HG02943 (cell line): Measurements from ENCODE around the gene EMC8.

ENCODE experiments used
- ATAC-seq: cut with Tn5 transposase; IDR thresholded peaks from one replicate; pipeline ENCODE4 v1.9.1; 2021; ENCODE audit warnings: mild to moderate bottlenecking, low read depth, moderate library complexity; ENCODE audit not compliant: unreplicated experiment

EMC8 gene

DNA sequence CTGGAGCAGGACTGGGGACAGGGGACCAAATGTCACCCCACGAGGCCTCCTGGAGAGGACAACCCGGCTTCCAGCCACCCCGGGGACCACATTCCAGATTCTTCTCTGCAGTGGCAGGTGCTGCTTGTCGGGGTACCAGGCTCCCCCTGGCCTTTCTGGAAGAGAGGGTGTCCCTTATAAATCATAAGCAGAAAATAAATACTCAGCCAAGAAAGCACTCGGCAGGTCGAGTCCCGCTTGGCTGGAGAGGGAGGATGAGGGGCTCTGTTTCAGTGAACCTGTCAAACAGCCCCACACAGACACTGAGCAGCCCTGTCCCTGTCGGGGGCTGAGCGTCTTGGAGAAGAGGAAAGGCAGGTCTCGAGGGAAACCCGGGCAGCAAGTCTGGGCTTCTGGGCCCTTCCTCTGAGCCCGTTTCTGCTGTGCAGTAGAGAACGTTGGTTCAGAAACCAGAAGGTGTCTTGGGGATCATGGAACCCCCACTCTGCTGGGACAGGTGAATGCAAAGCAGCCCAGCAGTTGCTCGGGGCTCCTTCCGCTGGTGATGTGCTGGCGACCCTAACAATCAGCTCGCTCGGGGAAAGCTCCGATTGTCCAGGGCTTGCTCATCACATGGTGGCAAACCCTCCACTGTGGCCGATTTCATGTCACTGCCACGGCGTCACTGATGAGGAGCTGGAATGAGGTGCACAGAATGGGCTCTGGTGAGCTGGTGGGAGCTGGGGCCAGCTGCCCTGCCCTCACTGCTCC, 36.8 kb upstream of the EMC8 start:
- ATAC-seq, result no peak

DNA sequence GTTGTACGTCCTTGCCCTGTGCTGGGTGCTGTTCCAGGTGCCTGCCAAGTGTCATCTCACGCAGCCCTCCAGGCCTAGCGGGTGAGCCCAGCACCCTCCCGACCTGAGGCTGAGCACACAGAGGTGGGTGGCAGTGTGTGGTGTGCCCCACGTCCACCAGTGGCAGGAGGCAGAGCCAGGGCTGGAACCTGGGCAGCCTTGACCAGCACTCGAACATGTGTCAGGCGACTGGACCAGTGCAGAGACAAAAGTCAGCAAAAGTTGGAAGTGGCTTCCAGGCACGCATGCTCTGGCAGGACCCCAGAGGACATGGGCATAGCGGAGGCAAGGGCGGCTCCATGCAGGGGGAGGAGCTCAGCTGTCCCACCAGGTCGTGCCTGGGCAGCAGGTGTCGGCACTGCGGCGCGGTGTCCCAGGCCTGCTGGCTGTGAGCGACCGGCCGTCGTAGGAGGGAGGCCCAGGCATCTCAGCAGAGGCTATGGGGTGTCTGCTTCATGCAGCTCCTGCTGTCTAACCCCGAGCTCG, 35.9 kb upstream of the EMC8 start:
- no peak for ATAC-seq

DNA sequence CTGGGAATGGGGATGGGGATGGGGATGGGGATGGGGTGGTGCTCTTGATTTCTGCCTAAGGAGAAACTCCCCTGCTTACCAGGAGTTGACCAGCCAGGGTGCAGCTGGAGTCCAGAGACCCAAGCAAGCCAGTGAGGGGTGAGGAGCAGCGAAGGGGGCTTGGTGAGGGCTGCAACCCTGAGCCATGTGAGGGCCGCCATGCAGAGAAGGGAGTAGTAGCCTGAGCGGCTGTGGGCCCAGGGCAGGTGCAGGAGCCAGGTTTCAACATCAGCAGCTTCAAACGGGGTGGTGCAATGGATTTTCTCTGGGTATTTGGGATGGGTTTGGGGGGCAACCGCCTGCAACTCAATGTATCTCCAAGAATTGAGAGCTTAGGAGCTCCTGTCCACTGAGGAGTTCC, 35.4 kb upstream of the EMC8 start:
- no peak for ATAC-seq

DNA sequence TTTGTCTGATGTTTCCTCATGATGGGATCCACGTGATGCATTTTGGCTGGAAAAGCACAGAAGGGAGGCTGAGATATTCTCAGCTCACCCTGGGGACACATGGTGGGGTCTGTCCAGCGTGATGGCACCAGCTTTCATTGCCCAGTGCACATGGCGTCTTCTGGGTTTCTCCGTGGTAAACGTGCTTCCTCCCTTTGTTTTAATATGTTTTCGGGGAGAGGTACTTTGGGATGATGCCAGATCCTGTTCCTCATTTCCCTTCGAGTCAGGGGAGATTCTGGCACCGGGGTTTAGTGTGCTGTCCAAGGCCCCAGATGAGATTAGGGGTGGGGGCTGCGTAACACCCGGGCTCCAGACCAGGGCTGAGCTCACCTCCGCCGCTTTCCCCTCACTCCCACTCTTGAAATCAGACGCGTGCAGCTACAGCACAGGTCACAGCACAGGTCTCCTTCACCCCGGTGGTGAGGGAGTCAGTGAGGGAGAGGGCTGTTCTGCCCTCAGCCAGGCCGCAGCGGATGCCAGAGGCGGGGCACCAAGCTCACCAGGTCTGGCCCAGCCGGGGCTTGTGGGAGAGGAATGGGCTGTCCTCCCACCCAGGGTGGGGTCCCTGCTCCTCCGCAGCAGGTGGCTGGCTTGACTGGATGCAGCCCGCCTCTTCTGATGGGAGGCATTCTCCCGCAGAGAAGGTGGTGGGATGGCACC, 34.0 kb upstream of the EMC8 start:
- no peak for ATAC-seq

DNA sequence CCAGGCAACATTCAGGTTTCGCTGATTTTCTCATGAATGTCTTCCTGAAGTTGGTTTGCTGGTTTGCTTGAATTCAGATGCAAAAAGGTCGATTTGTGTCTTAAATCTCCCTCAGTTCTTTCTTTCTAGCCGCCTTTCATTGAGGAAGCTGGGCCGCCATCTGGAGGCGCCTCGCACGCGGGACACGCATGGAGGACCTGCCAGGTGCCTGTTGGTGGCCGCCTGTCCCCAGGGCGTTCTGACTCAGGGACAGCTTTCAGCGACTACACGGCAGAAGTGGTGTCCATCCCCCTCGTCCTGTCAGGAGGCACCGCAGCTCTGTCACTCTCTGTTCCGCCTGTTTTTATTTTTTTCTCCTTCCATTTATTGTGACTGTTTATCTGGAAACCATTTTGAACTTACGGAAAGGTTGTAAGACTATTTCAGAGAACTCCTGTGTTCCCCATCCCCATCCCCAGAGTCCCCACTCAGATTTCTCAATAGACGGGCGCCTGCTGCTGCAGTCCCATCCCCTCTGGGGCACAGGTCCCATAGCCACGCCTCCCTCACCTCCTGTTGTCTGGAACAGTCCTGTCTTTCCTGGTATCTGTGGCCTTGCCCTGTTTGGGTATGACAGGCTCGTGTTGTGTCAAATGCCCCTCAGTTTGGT, 33.4 kb upstream of the EMC8 start:
- ATAC-seq, result no peak

DNA sequence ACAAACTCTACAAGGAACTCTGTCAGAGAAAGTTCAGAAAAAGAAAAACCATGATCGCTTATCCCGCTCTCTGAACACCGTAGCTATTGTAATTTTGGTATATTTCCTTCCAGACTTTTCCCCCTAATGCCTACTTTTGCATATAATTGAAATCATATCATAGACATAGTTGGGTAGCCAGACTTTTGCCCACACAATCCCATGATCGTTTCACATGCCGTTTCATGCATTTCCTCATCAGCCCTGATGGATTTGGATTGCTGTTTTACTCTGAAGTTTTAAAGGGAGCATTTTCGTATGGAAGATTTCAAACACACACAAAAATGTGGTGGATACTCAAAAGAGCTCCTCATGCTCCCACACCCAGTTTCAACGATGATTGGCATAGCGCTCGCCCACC, 31.5 kb upstream of the EMC8 start:
- ATAC-seq, result no peak

DNA sequence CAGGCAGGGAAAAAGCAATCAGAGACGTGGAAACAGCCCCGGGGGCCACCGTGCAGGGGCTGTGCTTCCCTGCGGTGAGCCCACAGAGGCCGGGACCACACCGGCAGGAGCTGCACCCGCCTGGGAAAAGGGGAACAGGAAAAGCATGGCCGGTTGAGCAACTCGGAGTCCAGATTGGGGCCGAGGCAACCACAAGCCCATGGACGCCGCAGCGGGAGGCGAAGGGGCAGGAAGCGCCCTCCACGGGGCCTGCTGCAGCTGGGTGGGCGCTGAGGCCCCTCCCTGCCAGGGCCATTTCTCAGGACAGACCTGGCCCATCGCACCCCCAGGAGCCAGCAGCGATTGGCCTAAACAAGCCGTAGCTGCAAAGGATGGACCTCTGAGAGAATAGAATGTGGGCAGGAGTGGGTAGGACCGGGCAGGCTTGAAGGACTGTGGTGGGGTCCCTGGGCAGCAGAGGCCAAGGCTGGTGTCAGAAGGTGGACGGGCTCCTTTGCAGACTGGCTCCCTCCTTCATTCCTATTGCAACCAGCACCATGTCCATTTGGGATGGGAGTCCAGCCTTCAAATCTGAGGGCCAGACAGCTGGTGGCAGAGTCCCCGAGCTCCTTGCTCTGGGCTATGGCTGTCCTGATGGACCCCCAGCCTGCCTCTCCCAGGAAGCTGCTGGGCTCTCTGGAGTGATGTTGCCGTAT, 30.6 kb upstream of the EMC8 start:
- no peak for ATAC-seq

DNA sequence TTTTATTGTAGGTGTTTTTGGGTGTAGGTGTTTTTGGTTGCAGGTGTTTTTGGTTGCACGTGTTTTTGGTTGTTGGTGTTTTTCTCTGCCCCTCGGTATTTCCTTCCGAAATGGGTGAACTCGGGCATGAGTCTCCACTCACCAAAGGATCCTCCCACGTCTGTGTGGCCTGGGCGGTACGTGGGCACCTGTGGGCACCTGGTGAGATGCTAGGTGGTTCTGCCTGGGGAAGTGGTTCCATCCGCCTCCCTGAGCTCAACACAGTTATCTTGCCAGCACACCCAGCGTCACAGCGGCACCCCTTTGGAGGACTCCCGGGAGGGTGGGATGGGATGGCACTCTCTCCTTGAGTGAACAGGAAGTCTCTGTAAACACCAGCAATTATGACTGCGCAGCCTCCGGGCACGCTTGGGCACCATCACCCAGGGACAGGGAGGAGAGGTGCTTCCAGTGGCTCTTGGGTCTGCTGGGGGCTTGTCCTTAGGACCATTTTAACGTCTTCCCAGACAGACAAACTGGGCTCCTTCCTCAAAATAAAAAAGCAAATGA, 29.9 kb upstream of the EMC8 start:
- ATAC-seq, result no peak

DNA sequence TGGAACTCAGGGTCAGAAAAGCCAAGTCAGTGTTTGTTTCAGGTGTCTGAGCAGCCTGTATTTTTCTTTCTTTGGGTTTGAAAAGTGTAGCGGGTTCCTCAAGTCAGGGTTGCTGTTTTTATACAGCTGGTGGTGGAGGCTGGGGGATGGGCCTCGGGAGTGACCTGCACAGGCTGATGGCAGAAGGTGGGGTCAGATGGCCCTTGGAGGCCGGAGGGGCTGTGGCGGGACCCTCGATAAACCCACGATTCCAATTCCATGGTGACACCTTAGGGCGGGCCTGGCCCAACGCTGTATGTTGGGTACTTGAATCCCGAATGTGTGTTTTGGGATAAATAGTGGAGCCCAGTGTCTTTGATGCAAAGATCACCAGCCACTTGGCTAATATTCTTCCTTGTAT, 28.8 kb upstream of the EMC8 start:
- ATAC-seq, result no peak

DNA sequence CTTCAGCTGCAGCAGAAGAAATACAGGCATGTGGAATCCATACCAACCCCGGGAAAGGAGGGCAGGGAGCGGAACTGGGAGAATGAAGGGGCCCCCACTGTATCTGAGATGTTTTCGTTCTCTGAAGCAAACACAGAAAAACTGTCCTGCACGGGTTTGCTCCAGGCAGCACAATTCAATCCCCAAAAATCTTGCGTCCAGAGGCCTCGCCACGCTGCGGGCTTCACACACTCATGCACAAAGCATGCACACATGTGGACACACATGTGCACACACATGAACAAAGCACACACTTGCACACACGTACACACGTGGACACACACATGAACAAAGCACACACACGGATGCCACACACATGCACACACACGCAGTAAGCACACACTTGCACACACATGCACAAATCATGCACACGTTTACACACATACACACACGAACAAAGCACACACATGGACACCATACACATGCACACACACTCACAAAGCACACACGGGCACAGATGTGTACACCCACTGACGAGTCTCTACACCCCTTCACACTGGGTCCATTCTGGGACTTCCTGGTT, 27.4 kb upstream of the EMC8 start:
- no peak for ATAC-seq

DNA sequence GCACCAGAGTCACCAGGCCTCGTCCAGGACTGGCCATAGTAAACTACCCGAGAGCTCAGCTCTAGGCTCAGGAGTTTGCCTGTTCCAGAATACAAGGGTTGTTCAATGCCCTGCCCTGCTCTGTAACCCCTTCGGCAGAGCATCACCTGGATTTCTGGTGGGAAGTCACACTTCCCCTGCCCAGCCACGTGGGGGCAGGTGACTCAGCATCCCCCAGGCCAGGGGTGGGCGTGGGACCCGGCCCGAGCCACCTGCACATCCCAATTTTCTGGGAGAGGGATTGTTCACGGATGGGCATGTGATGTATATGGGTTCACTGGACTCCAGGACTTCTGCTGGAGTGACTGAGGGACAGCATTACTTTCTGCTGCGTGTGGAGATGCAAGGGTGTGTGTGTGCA, 26.0 kb upstream of the EMC8 start:
- ATAC-seq, result no peak

DNA sequence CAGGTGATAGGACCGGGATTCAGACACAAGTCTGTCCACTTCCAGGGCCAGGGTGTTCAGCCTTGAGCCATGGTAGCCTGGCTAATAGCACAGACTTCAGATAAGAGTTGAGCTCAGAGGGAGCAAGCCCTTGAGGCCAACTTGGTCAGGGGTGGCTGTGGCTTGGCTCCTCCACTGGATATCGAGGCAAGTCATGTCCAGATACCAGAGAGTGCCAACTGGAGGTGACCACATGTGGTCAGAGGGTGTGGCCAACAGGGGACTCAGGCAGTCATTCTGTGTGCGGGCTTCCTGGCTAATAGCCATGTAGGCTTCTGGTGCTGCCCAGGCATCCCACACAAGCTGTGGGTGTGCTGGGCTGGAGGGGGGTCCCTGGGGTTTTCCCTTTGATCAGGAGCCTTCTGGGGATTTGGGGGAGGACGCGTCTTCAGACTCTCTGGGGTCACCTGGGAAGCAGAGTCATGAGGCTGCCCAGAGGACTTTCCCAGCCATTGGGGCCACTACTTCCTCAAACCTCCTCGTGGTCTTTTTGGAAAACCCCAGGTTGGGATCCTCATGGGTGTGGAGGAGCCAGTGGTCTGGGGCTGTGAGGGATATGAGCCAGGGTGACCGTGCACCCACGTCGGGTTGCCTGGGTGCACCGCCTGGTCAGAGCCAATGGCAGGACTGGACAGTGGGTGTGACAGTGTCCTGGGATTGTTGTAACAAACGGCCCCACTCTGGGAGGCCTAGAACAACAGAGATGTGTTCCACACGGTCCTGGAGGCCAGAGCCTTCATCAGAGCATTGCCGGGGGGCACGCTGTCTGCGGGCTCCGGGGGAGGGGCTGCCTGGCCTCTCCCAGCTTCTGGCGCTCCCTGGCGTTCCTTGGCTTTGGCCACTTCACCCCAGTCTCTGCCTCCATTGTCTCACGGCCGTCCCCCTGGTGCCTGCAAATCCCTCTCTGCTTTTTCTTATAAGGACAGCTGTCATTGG, 25.1 kb upstream of the EMC8 start:
- ATAC-seq, result no peak

DNA sequence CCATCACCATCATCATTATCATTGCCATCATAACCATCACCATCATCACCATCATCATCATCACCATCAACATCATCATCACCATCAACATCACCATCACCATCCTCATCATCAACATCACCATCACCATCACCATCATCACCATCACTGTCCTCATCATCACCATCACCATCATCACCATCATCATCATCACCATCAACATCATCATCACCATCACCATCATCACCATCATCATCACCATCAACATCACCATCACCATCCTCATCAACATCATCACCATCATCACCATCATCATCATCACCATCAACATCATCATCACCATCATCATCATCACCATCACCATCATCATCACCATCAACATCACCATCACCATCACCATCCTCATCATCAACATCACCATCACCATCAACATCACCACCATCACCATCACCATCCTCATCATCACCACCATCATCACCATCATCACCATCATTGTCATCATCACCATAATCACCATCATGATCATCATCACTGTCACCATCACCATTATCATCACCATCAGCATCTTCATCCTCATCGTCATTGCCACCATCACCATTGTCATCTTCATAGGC, 24.1 kb upstream of the EMC8 start:
- no peak for ATAC-seq

DNA sequence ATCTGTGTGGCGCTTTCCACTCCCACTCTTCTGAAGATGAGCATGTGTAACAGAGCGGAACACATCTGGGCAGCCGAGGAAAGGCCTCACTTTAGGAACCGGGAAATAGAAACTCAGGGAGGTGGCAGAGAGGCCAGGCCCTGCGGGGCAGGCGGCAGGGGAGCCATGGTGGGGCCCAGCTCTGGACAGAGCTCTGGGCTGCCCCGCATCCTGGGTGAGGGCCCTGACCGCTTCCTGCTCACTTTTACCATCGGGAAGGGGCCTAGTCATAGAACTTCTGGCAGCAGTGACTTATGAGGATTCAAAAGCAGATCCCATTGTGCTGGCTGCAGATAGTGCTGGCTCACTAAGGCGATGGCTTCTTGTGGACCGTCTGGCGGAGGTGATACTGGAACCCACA, 22.8 kb upstream of the EMC8 start:
- no peak for ATAC-seq

DNA sequence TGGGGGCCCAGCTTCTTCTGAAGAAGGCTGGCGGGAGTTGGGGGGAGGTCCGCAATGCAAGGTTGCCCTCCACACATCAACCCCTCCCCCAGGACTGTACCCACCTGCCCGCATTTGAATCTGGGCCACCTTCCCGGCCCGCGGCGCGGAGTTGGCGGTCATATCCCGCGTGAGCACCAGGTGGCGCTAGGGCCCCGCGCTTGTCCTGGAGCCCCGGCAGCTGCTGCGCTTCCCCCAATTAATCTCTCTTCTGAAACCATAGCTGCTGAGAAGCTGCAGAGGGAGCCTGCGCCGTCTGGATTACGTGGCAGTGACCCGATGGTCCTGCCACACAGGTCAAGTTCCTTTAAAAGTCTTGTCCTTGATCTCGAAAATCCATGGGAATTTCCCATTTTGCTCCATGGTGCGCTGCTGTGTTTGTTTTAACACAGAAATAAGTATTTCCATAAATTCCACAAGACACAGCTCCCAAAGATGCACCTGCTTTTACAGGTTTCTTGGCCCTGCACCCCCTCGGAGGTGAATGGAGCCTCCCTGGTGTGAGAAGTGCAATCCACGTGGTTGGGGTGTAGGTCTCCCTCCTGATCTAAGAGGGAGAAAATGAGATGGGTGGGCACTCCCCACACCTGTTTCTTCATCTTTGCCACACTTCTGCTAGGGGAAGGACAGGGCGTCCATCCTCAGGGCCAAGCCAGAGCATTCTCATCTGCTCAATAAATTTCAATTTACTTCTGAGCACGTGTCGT, 22.2 kb upstream of the EMC8 start:
- ATAC-seq, result no peak

DNA sequence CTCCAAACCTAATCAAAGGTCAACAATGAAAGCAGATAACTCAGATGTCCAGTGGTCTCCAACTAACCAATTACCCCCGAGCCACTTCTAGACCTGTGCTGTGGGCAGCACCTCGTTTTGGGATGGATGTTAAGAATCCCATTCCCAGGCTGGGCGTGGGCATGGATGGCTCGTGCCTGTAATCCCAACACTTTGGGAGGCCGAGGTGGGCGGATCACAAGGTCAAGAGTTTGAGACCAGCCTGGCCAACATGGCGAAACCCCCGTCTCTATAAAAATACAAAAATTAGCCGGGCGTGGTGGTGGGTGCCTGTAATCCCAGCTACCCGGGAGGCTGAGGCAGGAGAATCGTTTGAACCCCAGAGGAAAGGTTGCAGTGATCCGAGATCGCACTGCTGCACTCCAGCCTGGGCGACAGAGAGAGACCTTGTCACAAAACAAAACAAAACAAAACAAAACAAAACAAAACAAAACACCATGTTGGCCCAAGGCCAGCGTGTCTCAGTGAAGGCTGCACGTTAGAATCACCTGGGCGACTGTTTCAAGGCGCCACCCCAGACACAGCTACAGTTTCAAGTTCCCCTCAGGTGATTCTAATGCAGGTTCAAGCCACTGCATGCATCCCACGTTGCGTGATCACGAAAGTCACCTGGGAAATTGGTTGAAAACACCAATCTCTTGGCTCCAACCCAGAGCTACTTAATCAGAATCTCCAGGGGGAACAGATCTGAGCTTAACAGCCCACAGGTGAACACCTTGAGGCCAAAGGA, 21.4 kb upstream of the EMC8 start:
- ATAC-seq, result no peak

DNA sequence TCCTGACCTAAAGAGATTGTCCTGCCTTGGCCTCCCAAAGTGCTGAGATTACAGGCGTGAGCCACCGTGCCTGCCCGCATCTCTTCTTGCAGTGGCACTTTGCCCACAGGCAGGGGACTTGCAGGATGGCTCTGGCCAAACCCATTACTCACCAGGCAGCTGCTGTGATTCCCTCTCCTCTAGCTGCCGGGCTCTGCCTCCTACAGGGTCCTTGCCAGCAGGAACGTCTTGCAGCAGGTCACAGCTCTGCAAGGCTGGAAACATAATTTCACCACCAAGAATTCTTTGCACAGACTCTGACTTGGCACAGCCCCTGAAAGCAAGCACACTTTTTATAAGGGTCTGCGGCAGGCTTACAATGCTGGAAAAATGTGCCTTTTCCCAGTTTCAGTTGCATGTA, 20.4 kb upstream of the EMC8 start:
- ATAC-seq, result no peak
